RWPE2 (cell line): ENCODE measurements around the gene COL6A5.
"Not testable (repeated sequence)": the region's sequence is repeated elsewhere in the genome, so short reads cannot be mapped to it uniquely, and the experiment has no call there.

Experiments
- ATAC-seq: fragments of 200-7000 bp; cut with Tn5 transposase; 3 replicates; pipeline ENCODE4 v1.9.1; 2021; ENCODE audit warnings: low read depth
- DNase-seq: peaks from one replicate; pipeline ENCODE4 v3.0.0-alpha.2; 2020; ENCODE audit warnings: low spot score
- H3K27ac ChIP-seq: fragments of 450-650 bp; 2 replicates; pipeline ENCODE4 v1.5.1; 2017; ENCODE audit warnings: mild to moderate bottlenecking; ENCODE audit not compliant: poor library complexity, severe bottlenecking
- H3K27me3 ChIP-seq: fragments of 250-450 bp; sonication (Bioruptor Pico); 2 replicates; pipeline ENCODE4 v1.5.1; 2021; ENCODE audit warnings: mild to moderate bottlenecking, moderate library complexity; ENCODE audit not compliant: insufficient read depth, poor library complexity, severe bottlenecking
- H3K36me3 ChIP-seq: fragments of 250-450 bp; sonication (Bioruptor Pico); 2 replicates; pipeline ENCODE4 v1.5.1; 2020; ENCODE audit warnings: low read depth, mild to moderate bottlenecking, moderate library complexity
- H3K4me1 ChIP-seq: fragments of 250-450 bp; sonication (Bioruptor Pico); 2 replicates; pipeline ENCODE4 v1.5.1; 2021; ENCODE audit warnings: mild to moderate bottlenecking, moderate library complexity; ENCODE audit not compliant: insufficient read depth, poor library complexity, severe bottlenecking
- H3K4me3 ChIP-seq: fragments of 250-450 bp; sonication (Bioruptor Pico); 2 replicates; pipeline ENCODE4 v1.5.1; 2021; ENCODE audit warnings: mild to moderate bottlenecking, moderate library complexity; ENCODE audit not compliant: severe bottlenecking
- H3K9me3 ChIP-seq: fragments of 250-450 bp; sonication (Bioruptor Pico); 2 replicates; pipeline ENCODE4 v1.5.1; 2021; ENCODE audit warnings: mild to moderate bottlenecking, moderate library complexity; ENCODE audit not compliant: severe bottlenecking
- CTCF ChIP-seq: fragments of 450-650 bp; IDR thresholded peaks from one replicate; pipeline ENCODE4 v1.5.1; 2017; ENCODE audit warnings: mild to moderate bottlenecking, moderate library complexity; ENCODE audit not compliant: poor library complexity, severe bottlenecking

Gene COL6A5

GRCh38 chr3:130405956-130406355 is 60.5 kb downstream of the COL6A5 start:
- Histone ChIP-seq H3K27ac (no peak overlapping the region), H3K4me3 (no peak overlapping the region), H3K36me3 (no peaks in the 10 kb centered on the region), H3K9me3 (no peaks in the 10 kb centered on the region), H3K4me1 (no peaks in the 10 kb centered on the region), H3K27me3 (no peaks in the 10 kb centered on the region)
- no peak for ATAC-seq
- DNase-seq = no peak
- no peak for TF ChIP-seq CTCF

- H3K27me3 ChIP-seq, DNase-seq, H3K4me3 ChIP-seq, H3K27ac ChIP-seq, H3K4me1 ChIP-seq, H3K9me3 ChIP-seq, H3K36me3 ChIP-seq, ATAC-seq: not testable (repeated sequence)
These were observed 62.8 kb downstream of the COL6A5 start for GRCh38 chr3:130408253-130408652.

- H3K36me3 ChIP-seq = no peaks in the 10 kb centered on the region
- DNase-seq = no peak
- no peaks in the 10 kb centered on the region for H3K27me3 ChIP-seq
- no peaks in the 10 kb centered on the region for H3K4me1 ChIP-seq
- no peaks in the 10 kb centered on the region for H3K9me3 ChIP-seq
- no peak overlapping the region for H3K4me3 ChIP-seq
- no peak overlapping the region for H3K27ac ChIP-seq
- no peak for TF ChIP-seq CTCF
- ATAC-seq = no peak
These were observed 65.8 kb downstream of the COL6A5 start for GRCh38 chr3:130411320-130411719.

GRCh38 chr3:130412991-130413560 is 67.6 kb downstream of the COL6A5 start:
- DNase-seq = no peak
- H3K27me3 ChIP-seq = no peaks in the 10 kb centered on the region
- no peaks in the 10 kb centered on the region for H3K4me1 ChIP-seq
- H3K36me3 ChIP-seq = no peaks in the 10 kb centered on the region
- ATAC-seq = no peak
- no peaks in the 10 kb centered on the region for H3K9me3 ChIP-seq
- no peak for TF ChIP-seq CTCF
- H3K4me3 ChIP-seq = no peak overlapping the region
- no peak overlapping the region for H3K27ac ChIP-seq

- no peaks in the 10 kb centered on the region for H3K36me3 ChIP-seq
- H3K27ac ChIP-seq = no peak overlapping the region
- ATAC-seq (no peak), DNase-seq (no peak)
- no peak for TF ChIP-seq CTCF
- no peak overlapping the region for H3K4me3 ChIP-seq
- no peaks in the 10 kb centered on the region for H3K4me1 ChIP-seq
- no peaks in the 10 kb centered on the region for H3K9me3 ChIP-seq
- peaks cover 4% of the 10 kb centered on the region for H3K27me3 ChIP-seq
These were observed 69.0 kb downstream of the COL6A5 start for GRCh38 chr3:130414457-130414856.
